ENCODE results near the gene CEP63.

- no peak for TF ChIP-seq CTCF (IDR thresholded peaks at IDR 0.05; ENCODE audit: poor library complexity)
- no peak for TF ChIP-seq EZH2 (IDR thresholded peaks at IDR 0.05; ENCODE audit: borderline replicate concordance)
- TF ChIP-seq EZH2phosphoT487 (IDR thresholded peaks at IDR 0.05; ENCODE audit: low read depth, severe bottlenecking, unreplicated experiment): no peak
These were observed 134.1 kb downstream of the CEP63 start for GRCh38 chr3:134619884-134620445.

Measured in hepatocyte (in vitro differentiated cells).